H1 (cell line): Measurements from ENCODE around the gene SSH2.

ENCODE experiments used
- ATF3 ChIP-seq: IDR thresholded peaks from 2 replicates; pipeline ENCODE4 v1.6.1; 2011; ENCODE audit warnings: low read depth, mild to moderate bottlenecking, low read length; ENCODE audit not compliant: insufficient read depth
- CEBPB ChIP-seq: IDR thresholded peaks from 2 replicates; pipeline ENCODE4 v1.6.1; 2012; ENCODE audit warnings: low read depth, low read length
- CTCF ChIP-seq, 3 experiments: IDR thresholded peaks; 1 replicate in 2 of 3; 2 replicates in 1 of 3; pipeline versions ENCODE4 v1.5.1 to v1.6.1; 2011; ENCODE audit warnings: low read length in 3 of 3, mild to moderate bottlenecking in 3 of 3, inconsistent platforms in 2 of 3, low read depth in 1 of 3, moderate library complexity in 1 of 3; ENCODE audit not compliant: insufficient read depth in 1 of 3; ENCODE audit errors: control extremely low read depth in 1 of 3
- EGR1 ChIP-seq: IDR thresholded peaks from 2 replicates; pipeline ENCODE4 v1.6.1; 2011; ENCODE audit warnings: low read depth, low read length, borderline replicate concordance
- FOSL1 ChIP-seq: IDR thresholded peaks from 2 replicates; pipeline ENCODE4 v1.6.1; 2011; ENCODE audit warnings: mild to moderate bottlenecking, low read depth, low read length, moderate library complexity; ENCODE audit not compliant: insufficient read depth
- JUND ChIP-seq: IDR thresholded peaks from 2 replicates; pipeline ENCODE4 v1.6.1; 2011; ENCODE audit warnings: mild to moderate bottlenecking, improper control_type of control experiment, low read length
- PHF8 ChIP-seq: fragments of 200-600 bp; sonication (generic); conservative IDR thresholded peaks from 2 replicates; pipeline ENCODE4 v1.7.1; 2012; ENCODE audit warnings: low read depth, mild to moderate bottlenecking, inconsistent platforms, low read length, moderate library complexity
- POU5F1 ChIP-seq: IDR thresholded peaks from 2 replicates; pipeline ENCODE4 v1.6.1; 2011; ENCODE audit warnings: low read depth, mild to moderate bottlenecking, low read length, moderate library complexity
- RFX5 ChIP-seq: IDR thresholded peaks from 2 replicates; pipeline ENCODE4 v1.6.1; 2011; ENCODE audit warnings: low read depth, low read length, improper control_type of control experiment, borderline replicate concordance
- SP2 ChIP-seq: IDR thresholded peaks from 2 replicates; pipeline ENCODE4 v1.6.1; 2012; ENCODE audit warnings: mild to moderate bottlenecking, low read length, inconsistent platforms
- TAF1 ChIP-seq: IDR thresholded peaks from 2 replicates; pipeline ENCODE4 v1.6.1; 2011; ENCODE audit warnings: mild to moderate bottlenecking, low read depth, low read length
- TCF12 ChIP-seq: IDR thresholded peaks from 2 replicates; pipeline ENCODE4 v1.6.1; 2011; ENCODE audit warnings: low read depth, mild to moderate bottlenecking, low read length
- TF ChIP-seq, protein P1 (sequence below): IDR thresholded peaks from 2 replicates; pipeline ENCODE4 v1.6.1; 2012; ENCODE audit warnings: low read length, inconsistent platforms

GRCh38 chr17:29948448-29949215 lies 18.6 kb upstream of the SSH2 start:
- TF ChIP-seq TCF12 = no peak
- no peak for TF ChIP-seq ATF3
- TF ChIP-seq CTCF (IDR thresholded peaks at IDR 0.05; ENCODE audit: control extremely low read depth in 1 of 3, insufficient read depth in 1 of 3, low read depth in 1 of 3, low read length in 3 of 3) = no peak
- TF ChIP-seq, protein P1, sequence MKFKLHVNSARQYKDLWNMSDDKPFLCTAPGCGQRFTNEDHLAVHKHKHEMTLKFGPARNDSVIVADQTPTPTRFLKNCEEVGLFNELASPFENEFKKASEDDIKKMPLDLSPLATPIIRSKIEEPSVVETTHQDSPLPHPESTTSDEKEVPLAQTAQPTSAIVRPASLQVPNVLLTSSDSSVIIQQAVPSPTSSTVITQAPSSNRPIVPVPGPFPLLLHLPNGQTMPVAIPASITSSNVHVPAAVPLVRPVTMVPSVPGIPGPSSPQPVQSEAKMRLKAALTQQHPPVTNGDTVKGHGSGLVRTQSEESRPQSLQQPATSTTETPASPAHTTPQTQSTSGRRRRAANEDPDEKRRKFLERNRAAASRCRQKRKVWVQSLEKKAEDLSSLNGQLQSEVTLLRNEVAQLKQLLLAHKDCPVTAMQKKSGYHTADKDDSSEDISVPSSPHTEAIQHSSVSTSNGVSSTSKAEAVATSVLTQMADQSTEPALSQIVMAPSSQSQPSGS = no peak
- no peak for TF ChIP-seq TAF1
- no peak for TF ChIP-seq EGR1
- no peak for TF ChIP-seq JUND
- no peak for TF ChIP-seq FOSL1
- no peak for TF ChIP-seq SP2
- TF ChIP-seq POU5F1 = no peak
- TF ChIP-seq RFX5 = no peak
- no peak for TF ChIP-seq CEBPB
- TF ChIP-seq PHF8 = no peak
